Measurements from ENCODE around the gene TMTC4.
"Not testable (repeated sequence)": the region's sequence is repeated elsewhere in the genome, so short reads cannot be mapped to it uniquely, and the experiment has no call there.

The TMTC4 gene

DNA sequence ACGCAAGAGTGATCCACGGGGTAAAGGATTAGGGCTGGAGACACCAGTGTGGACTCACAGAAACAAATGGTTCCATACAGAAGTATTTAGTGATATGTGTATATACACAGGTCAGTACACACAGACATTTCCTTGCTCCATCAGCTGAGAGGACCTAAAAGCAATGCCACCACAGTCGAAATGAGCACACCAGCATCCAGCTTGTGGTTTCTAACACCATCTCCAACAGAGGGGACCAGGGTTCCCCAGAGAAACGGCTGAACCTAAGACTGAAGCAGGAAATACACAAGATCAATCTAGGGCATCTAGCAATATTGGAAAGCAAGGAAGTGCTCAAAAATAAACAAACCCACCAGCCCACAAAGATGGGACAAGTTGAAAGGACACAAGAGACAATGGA is 93.6 kb downstream of the TMTC4 start:
- no peak for DNase-seq

DNA sequence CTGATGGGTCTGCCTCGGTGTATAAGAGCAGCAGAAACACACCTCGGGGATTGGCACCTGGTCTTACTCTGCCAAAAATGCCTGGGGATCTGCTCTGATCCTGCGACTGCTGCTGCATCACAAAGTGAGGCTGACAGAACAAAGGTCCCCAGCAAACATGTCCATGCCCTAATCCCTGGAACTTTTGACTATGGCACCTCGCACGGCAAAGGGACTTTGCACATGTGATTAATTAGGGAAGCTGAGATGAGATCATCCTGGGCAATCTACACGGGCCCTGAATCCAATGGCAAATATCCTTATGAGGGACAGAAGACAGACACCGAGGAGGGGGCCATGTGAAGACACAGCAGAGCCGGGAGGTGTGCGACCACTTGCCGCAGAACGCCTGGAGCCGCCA is 94.5 kb downstream of the TMTC4 start:
- DNase-seq: no peak

DNA sequence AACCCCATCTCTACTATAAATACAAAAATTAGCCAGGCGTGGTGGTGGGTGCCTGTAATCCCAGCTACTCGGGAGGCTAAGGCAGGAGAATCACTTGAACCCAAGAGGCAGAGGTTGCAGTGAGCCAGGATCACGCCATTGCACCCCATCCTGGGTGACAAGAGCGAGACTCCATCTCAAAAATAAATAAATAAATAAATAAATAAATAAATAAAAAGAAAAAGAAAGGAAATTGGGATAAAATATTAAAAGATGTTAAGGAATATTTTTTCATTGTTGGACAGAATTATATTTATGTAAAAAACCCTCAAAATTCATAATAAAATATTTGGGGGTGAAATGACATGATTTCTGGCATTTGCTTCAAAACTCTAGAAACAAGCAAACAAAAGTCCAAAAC is 97.4 kb downstream of the TMTC4 start:
- DNase-seq: not testable (repeated sequence)

DNA sequence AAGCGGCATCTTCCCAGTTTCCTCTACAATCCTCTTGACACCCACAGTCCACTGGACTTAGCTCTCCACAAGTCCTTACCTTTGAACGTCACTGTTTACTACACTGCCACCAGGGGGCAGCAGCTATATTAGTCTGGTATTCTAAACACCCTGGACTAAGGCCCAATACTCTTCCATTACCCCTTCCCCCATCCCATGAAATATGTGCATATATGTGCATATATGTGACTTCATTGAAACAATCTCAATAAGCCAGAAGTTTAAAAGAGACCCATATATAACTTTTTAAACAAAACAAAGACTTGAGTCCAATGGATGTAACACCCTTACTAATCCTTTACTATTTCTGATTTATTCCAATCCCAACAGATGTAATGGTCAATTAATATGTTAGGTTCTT is 101.5 kb downstream of the TMTC4 start:
- DNase-seq: no peak

DNA sequence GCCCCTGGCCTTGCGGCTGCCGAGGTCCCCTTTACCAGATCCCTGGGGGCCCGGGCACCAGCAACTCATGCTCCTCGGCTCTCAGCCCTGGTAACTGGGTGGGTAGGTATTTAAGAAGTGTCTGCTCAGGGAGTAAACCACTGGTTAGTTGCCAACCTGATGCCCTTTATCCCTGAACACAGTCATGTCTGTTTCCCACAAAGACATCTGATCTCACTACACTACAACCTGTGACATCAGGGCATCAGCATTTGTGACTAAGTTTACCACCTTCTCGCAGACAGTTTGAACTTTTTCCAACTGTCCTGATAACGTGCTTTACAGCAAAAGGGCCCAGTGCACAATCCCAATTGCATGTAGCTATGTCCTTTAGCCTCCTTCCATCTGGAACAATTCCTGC is 108.1 kb downstream of the TMTC4 start:
- DNase-seq: no peak

DNA sequence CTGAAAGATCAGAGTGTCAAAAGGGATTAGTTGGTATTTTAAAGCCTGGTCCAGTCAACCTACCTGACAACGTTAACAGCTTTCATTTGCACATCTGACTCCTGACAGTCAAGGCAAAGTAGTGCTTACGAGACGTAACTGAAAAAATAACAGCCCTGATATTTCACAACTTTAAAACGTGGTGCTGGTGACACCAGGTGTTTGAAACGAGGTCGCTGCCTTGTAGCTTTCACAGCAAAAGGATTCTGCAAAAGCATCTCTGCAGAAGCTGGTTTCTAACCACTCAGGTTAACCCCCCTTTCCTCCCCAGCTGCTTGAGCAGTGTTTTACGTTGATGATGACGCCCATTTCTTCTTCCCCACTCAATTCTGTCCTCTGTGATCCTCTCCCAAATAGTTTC is 109.3 kb downstream of the TMTC4 start:
- DNase-seq: no peak

DNA sequence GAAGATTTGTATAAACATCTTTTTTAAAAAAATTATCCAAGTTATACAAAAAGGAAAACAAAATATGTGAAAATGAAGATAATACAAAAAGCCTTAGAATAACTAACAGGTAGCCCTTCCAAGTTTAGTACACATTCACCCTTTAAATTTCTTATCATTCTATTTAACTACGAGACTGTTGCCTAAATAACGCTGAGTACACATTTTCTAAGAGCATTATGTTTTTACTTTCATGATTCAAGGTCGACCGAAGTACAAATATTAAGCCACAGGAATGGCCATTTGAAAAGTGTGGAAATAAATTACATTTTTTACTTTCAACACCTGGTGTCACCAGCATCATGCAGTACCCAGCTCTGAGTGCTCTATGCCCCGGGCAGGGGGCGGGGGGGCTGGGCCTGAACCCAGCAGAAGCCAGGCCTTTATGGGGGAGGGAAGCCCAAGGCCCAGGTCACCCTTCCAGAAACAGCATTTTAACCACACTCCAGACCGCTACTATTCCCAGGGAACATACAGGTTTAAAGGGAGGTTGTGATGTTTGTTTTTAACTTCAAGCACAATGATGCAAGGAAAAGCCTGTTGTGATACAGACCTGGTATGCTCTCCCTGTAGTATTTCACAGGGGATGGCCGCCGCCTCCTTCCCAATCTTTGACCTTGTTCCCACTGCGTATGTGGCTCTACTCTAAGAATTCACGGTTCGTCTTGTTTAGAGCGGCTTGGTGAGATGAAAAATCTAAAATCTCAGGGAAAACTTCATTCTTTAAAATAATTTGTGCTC is 110.0 kb downstream of the TMTC4 start:
- no peak for DNase-seq

DNA sequence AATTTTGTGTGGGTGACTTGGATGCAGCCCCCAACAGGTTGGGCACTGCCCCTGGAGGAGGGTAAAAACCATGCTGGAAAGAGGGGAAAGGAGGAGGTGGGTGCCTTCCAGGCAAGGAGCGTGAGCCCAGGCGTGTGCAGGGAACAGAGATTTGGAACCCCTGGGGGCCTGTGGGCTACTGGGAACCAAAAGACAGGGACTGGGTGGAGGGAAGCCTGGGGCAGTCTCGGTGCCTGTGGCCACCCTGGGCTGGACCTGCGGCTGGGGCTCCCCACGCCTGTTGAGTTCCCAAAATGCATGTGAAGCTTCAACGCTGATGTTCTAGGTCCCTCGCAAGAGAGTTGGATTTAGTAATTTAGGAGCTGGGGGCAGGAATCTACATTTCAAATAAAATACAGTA is 110.8 kb downstream of the TMTC4 start:
- no peak for DNase-seq

DNA sequence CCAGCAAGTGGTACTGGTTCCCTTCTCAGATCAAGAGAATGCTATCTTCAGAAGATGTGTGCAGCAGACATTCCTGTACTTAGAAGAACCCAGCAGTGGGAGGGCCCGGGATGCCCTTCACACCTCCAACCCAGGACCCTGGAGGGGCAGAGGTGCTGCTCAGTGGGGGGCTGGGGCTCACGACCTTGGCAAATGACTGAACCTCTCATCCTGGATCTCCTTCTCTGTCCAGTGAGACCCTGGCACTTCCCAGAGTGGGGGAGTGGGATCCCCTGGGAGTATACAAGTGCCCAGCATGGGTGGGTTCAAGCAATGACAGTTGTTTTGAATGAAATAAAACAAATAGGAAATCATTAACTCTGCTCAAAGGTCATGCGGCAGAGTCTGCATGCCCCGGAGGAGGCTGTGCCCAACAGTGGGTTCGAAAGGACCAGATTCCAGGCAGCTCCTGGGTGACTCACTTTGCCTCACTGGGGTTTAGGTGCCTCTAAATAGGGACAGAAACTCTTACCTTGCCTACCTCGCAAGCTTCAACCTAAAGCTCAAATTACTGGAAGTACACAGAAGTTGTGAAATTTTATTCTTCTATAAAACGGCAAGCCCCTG is 112.9 kb downstream of the TMTC4 start:
- DNase-seq: no peak

DNA sequence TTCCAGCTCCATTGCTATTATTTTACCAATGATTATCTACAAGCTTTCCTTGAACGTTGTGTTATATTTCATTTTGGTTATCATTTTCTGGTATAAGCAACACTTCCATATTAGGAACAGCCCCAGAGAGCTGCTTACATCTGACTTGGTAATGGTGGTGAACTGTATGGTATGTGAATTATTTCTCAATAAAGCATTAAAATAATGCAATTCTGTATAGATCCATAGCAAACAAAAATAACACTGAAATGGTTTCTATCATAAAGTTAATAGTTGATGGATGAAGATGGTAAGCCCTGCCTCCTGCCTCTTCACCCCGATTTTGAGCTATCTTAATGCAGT is 113.5 kb downstream of the TMTC4 start:
- DNase-seq: no peak

DNA sequence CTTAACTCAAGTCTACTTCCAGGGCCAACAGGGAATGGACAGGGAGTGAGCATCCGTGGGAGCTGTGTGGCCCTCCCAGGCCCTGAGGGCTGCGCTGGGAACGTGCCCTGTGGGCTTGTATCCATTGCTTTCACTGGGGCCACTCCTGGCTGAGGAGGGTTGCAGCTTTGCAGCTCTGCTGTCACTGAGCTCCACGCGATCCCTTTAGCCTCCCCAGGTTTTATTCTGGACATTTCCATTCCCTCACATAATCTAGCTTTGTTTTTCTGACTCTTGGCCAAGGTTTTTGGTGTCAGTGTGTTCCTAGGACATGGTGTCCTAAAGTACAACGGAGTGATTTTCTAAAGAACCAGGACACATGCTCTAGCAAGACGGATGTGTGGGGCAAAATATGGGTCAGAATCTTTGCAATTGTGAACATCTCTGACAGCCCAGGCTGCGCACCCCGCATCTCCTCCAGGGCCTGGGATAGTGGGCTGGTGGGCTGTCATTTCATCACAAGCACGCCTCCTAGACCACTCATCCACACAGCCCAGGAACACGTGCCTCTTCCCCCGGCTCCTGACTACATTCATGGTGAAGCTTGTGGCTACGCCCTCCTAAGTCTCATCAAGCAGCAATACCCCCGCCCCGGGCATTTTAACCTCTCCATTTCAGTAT is 114.0 kb downstream of the TMTC4 start:
- no peak for DNase-seq

DNA sequence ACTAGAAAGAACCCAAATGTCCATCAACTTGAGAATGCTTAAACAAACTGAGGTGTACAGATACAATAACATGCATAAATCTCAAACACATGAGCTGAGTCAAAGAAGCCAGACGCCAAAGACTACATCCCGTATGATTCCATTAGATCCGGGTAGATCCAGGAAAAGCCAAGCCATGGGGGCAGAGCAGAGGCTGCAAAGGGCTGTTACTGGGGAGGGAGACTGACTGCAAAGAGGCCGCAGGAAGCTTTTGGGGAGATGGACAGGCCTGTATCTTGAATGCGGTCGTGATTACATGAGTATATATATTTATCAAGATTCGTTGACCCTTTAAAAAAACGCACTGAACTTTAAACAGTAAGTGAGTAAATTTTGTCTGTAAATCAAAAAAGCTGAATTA is 114.7 kb downstream of the TMTC4 start:
- no peak for DNase-seq
